HL-60 (cell line): ENCODE data around the gene ARFIP1.

Experiments used
- CTCF ChIP-seq: IDR thresholded peaks from one replicate; pipeline ENCODE4 v1.5.1; 2011; ENCODE audit warnings: low read length, control low read depth, inconsistent platforms; ENCODE audit not compliant: insufficient read depth
- GABPA ChIP-seq: IDR thresholded peaks from 2 replicates; pipeline ENCODE4 v1.6.1; 2012; ENCODE audit warnings: low read depth
- POLR2AphosphoS5 ChIP-seq: IDR thresholded peaks from 2 replicates; pipeline ENCODE4 v1.6.1; 2012; ENCODE audit warnings: low read depth
- REST ChIP-seq: IDR thresholded peaks from 2 replicates; pipeline ENCODE4 v1.6.1; 2012; ENCODE audit warnings: low read depth; ENCODE audit not compliant: insufficient replicate concordance
- SPI1 ChIP-seq: IDR thresholded peaks from 2 replicates; pipeline ENCODE4 v1.6.1; 2012; ENCODE audit warnings: low read depth, mild to moderate bottlenecking, borderline replicate concordance

- TF ChIP-seq CTCF (no peak), POLR2AphosphoS5 (peak; percentile 38; the same call in 1 of the 2 replicates), GABPA (peak; percentile 85), REST (no peak), SPI1 (no peak)
Observed at GRCh38 chr4:152779513-152780266, at the start of gene ARFIP1, which contains the start of gene TIGD4.
